ENCODE results near the gene TMEM74B. TPM values are rescaled to one million over a fixed set of nuclear protein-coding genes. Genes with fewer than 3 reads are reported as not detected.
"Not testable (repeated sequence)": the region's sequence is repeated elsewhere in the genome, so short reads cannot be mapped to it uniquely, and the experiment has no call there.

Gene TMEM74B
- total RNA-seq (2014; rRNA removed; shearing (Covaris generic)) = 1.2 TPM in 1 of 2 replicates, not detected in the other

GRCh38 chr20:1184638-1185315 lies at the start of gene TMEM74B:
TSS of gene TMEM74B (minus strand) at chr20:1184981. CDS start at chr20:1183801, 1,180 bp downstream.
- in situ Hi-C loops (cut with HindIII; ENCODE audit: low sequenced_read_pairs) = loop anchor here (10.0 kb wide), 1 partner anchor 200 kb away; no protein-coding TSS in a partner anchor
- DNase-seq (ENCODE audit: low spot score) = no peak

GRCh38 chr20:1232286-1233111 lies 47.7 kb upstream of the TMEM74B start:
- in situ Hi-C loops (cut with HindIII; ENCODE audit: low sequenced_read_pairs) = no loop called here

GRCh38 chr20:1229541-1229940 lies 44.8 kb upstream of the TMEM74B start:
- no peak for DNase-seq (ENCODE audit: low spot score)
- in situ Hi-C loops (cut with HindIII; ENCODE audit: low sequenced_read_pairs) = no loop called here

More at GRCh38 chr20:1232286-1233111, 47.7 kb upstream of the TMEM74B start:
- DNase-seq (ENCODE audit: low spot score) = no peak

GRCh38 chr20:1225783-1226654 lies 41.2 kb upstream of the TMEM74B start, which contains the start of gene RAD21L1:
TSS of gene RAD21L1 (plus strand) at chr20:1226044. CDS start at chr20:1228454, 2,410 bp downstream.
- in situ Hi-C loops (cut with HindIII; ENCODE audit: low sequenced_read_pairs) = no loop called here

GRCh38 chr20:1225263-1225782 lies 40.5 kb upstream of the TMEM74B start:
- no peak for DNase-seq (ENCODE audit: low spot score)
- in situ Hi-C loops (cut with HindIII; ENCODE audit: low sequenced_read_pairs) = no loop called here

More at GRCh38 chr20:1225783-1226654, 41.2 kb upstream of the TMEM74B start, which contains the start of gene RAD21L1:
- peak; percentile 44 for DNase-seq (ENCODE audit: low spot score)

- no peak for DNase-seq (ENCODE audit: low spot score)
- in situ Hi-C loops (cut with HindIII; ENCODE audit: low sequenced_read_pairs) = no loop called here
Measured at GRCh38 chr20:1224205-1224890, 39.6 kb upstream of the TMEM74B start.

- in situ Hi-C loops (cut with HindIII; ENCODE audit: low sequenced_read_pairs); DNase-seq (ENCODE audit: low spot score): not testable (repeated sequence)
Measured at GRCh38 chr20:1222750-1223149, 38.0 kb upstream of the TMEM74B start.

GRCh38 chr20:1216527-1217427 lies 32.0 kb upstream of the TMEM74B start:
- in situ Hi-C loops (cut with HindIII; ENCODE audit: low sequenced_read_pairs); DNase-seq (ENCODE audit: low spot score): not testable (repeated sequence)

- no peak for DNase-seq (ENCODE audit: low spot score)
- in situ Hi-C loops (cut with HindIII; ENCODE audit: low sequenced_read_pairs) = no loop called here
Measured at GRCh38 chr20:1215386-1216170, 30.8 kb upstream of the TMEM74B start.

- DNase-seq (ENCODE audit: low spot score) = no peak
- in situ Hi-C loops (cut with HindIII; ENCODE audit: low sequenced_read_pairs) = no loop called here
Measured at GRCh38 chr20:1214838-1215261, 30.1 kb upstream of the TMEM74B start.

- peak; percentile 70 for DNase-seq (ENCODE audit: low spot score)
- in situ Hi-C loops (cut with HindIII; ENCODE audit: low sequenced_read_pairs) = no loop called here
Measured at GRCh38 chr20:1212607-1213396, 28.0 kb upstream of the TMEM74B start.

- in situ Hi-C loops (cut with HindIII; ENCODE audit: low sequenced_read_pairs) = no loop called here
- no peak for DNase-seq (ENCODE audit: low spot score)
Measured at GRCh38 chr20:1212023-1212422, 27.2 kb upstream of the TMEM74B start.

- DNase-seq (ENCODE audit: low spot score) = no peak
- in situ Hi-C loops (cut with HindIII; ENCODE audit: low sequenced_read_pairs) = no loop called here
Measured at GRCh38 chr20:1210501-1210900, 25.7 kb upstream of the TMEM74B start.

GRCh38 chr20:1209447-1210387 lies 24.9 kb upstream of the TMEM74B start:
- in situ Hi-C loops (cut with HindIII; ENCODE audit: low sequenced_read_pairs) = no loop called here
- no peak for DNase-seq (ENCODE audit: low spot score)
